Measurements from ENCODE around the gene MUC5AC.
"Not testable (repeated sequence)": the region's sequence is repeated elsewhere in the genome, so short reads cannot be mapped to it uniquely, and the experiment has no call there.

The MUC5AC gene

DNA sequence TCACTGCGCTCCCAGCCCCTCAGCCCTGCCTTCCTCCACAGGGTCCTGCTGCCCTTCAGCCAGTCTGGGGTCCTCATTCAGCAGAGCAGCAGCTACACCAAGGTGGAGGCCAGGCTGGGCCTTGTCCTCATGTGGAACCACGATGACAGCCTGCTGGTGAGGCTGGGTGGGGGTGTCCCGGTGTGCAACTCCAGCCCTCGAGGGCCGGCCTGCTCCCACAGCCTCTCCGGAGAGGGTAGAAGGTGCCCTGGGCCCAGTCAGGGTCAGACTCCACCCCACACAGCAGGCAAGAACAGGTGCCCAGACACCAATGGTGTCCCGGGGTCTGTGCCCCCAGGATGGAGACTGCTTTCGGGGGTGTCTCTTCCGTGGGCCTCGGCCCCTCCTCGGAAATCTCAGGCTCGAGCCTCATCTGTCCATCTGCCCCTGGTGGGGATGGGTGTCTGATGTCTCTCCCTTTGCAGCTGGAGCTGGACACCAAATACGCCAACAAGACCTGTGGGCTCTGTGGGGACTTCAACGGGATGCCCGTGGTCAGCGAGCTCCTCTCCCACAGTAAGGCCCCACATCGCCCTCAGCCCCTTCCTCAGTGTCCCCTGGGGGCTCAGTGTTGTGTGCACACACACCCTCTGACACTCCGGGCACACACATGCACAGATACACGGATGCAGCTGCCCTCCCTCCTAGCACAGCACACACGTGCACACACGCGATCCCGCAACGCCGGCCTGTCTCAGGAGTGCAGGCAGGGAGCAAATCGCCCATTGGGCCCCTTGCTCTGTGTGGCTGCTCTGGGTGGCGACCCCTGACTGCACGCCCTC, 4.9 kb downstream of the MUC5AC start:
- no peak for DNase-seq (ENCODE audit: low read depth)

DNA sequence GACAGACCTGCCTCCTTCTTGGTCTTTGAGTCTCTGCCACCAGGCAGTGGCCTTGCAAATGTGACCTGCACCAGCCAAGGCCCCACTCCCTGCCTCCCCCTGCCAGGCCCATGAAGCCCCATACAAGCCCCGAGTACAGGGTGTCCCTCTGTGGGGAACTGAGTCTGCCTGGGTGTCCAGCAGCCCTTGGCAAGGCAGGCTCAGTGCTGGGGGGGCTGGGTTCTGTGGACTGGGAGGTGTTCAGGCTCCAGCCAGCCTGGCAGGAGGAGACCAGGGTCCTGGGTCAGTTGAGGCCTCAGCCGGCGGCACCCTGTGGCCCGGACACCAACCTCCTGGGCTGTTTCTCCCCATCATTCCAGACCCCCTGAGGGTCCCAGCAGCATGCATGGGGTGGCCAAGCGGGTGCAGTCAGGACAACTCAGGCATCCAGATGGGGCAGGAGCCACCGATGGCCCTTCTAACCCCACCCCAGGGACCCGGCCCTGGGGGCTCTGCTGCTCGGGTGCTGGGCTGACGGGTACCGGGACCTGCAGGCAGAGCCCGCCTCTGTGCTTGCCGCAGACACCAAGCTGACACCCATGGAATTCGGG, 5.7 kb downstream of the MUC5AC start:
- no peak for DNase-seq (ENCODE audit: low read depth)

DNA sequence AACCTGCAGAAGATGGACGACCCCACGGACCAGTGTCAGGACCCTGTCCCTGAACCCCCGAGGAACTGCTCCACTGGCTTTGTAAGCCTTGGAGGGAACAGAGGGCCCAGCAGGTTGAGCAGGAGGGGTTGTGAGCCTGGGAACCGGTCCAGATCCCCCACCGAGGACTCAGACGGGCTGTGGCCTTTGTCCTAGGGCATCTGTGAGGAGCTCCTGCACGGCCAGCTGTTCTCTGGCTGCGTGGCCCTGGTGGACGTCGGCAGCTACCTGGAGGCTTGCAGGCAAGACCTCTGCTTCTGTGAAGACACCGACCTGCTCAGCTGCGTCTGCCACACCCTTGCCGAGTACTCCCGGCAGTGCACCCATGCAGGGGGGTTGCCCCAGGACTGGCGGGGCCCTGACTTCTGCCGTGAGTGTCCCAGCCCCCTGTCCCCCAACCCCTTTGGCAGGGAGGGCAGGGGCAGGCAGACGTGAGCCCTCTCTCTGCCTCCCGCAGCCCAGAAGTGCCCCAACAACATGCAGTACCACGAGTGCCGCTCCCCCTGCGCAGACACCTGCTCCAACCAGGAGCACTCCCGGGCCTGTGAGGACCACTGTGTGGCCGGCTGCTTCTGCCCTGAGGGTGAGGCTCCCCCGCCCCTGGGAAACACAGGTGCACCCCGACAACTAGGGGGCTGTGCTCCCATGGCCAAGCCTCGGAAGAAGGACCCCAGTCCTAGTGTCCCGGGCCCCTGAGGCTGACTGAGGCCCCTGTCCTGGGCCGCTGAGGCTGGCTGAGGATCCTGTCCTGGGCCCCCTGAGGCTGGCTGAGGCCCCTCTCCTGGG, 6.4 kb downstream of the MUC5AC start:
- no peak for DNase-seq (ENCODE audit: low read depth)

DNA sequence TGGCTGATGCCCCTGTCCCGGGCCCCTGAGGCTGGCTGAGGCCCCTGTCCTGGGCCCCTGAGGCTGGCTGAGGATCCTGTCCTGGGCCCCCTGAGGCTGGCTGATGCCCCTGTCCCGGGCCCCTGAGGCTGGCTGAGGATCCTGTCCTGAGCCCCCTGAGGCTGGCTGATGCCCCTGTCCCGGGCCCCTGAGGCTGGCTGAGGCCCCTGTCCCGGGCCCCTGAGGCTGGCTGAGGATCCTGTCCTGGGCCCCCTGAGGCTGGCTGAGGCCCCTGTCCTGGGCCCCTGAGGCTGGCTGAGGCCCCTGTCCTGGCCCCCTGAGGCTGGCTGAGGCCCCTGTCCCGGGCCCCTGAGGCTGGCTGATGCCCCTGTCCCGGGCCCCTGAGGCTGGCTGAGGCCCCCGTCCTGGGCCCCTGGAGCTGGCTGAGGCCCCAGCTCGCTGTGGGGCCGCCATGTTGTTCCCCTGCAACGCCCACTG, 7.1 kb downstream of the MUC5AC start:
- DNase-seq (ENCODE audit: low read depth), result not testable (repeated sequence)

DNA sequence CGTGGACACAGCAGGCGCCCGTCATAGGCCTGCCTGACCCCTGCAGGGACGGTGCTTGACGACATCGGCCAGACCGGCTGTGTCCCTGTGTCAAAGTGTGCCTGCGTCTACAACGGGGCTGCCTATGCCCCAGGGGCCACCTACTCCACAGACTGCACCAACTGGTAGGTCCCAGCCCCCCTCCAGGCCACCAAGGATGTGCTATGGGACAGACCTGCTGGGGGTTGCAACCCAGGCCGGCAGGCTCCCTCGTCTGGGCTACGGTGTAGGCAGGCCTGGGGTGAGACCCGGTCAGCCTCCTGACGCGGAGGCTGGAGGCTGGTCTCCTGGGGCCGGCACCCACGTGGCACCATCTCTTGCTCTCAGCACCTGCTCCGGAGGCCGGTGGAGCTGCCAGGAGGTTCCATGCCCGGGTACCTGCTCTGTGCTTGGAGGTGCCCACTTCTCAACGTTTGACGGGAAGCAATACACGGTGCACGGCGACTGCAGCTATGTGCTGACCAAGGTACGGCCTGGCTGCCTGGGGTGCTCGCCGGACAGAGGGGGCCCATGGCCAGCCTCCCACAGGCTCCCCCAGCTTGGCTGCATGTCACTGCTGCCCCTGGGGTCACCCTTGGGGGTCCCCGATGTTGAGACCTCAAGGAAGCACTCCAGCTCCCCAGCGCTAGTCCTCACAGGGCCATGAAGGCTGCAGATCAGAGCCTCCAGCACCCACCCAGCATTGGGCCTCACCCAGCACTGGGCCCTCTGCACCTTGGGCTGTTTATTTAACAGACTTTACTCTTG, 7.7 kb downstream of the MUC5AC start:
- no peak for DNase-seq (ENCODE audit: low read depth)

DNA sequence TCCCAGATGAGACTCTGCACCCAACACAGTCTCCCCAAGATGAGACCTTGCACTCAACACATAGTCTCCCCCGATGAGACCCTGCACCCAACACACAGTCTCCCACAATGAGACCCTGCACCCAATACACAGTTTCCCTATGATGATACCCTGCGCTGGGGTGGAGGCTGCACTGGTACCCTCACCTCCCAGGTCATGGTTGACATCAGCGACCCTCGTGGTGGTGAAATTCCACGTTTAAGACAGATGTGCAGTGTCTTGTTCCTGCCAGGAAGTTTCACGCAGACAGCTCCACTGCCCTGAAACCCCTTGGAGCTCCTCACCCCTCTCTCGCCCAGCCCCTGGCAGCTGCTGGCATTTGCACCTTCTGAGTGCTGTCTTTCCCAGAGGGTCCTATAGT, 9.5 kb downstream of the MUC5AC start:
- DNase-seq (ENCODE audit: low read depth), result no peak

DNA sequence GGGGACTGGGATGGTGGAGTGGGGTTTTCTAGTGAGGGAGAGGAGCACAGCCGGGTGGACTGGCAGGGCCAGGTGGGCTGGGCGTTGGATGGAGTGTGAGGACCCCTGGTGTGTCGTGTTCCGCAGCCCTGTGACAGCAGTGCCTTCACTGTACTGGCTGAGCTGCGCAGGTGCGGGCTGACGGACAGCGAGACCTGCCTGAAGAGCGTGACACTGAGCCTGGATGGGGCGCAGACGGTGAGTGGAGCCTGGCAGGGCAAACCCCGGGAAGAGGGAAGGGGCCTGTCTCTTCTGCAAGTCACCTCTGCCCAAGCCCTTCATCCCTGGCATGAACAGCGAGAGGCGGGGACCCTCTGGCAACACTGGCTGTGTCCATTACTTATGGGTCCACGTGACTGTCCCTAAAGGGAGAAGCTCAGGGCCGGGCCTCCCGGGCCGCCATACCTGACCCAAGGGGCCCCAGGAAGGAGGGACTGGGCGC, 10.0 kb downstream of the MUC5AC start:
- DNase-seq (ENCODE audit: low read depth), result no peak

DNA sequence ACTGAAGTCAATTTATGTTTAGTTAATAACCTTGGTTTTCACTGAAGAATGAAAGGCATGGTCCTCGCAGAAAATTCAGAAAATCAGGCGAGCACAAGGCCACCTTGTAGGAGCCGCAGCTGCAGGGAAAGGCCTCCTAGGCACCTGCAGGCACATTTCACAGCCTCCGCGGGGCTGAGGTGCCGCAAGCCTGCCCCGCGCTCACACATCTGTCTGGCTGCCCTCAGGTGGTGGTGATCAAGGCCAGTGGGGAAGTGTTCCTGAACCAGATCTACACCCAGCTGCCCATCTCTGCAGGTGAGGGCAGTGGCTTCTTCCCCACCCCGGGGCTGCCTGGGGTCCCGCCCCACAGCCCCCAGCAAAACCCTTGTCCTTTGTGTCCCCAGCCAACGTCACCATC, 10.5 kb downstream of the MUC5AC start:
- DNase-seq (ENCODE audit: low read depth), result no peak

DNA sequence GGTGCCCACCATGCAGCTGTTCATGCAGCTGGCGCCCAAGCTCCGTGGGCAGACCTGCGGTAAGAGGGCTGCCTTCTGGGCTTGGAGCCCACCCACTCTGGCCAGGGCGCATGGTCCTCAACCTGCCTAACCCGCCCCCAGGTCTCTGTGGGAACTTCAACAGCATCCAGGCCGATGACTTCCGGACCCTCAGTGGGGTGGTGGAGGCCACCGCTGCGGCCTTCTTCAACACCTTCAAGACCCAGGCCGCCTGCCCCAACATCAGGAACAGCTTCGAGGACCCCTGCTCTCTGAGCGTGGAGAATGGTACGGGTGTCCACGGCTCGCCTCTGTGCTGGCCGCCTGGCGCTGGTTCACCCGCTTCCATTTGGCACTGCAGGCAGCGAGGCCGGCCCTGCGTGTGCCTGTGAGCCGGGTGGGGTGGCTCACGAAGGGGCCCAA, 11.0 kb downstream of the MUC5AC start:
- no peak for DNase-seq (ENCODE audit: low read depth)

DNA sequence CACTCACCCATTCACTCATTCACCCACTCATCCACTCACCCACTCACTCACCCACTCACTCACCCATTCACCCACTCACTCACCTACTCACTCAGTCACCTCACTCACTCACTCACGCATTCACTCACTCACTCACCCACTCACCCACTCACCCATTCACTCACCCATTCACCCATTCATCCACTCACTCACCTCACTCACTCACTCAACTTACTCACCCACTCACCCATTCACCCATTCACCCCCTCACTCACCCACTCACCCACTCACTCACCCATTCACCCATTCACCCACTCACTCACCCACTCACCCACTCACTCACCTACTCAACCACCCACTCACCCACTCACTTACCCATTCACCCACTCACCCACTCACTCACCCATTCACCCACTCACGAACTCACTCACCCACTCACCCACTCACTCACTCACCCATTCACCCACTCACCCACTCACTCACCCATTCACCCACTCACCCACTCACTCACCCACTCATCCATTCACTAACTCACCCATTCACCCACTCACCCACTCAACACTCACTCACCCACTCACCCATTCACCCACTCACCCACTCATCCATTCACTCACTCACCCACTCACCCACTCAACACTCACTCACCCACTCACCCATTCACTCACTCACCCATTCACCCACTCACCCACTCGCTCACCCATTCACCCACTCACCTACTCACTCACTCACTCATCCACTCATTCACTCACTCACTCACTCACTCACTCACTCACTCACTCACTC, 13.7 kb downstream of the MUC5AC start:
- no peak for DNase-seq (ENCODE audit: low read depth)

DNA sequence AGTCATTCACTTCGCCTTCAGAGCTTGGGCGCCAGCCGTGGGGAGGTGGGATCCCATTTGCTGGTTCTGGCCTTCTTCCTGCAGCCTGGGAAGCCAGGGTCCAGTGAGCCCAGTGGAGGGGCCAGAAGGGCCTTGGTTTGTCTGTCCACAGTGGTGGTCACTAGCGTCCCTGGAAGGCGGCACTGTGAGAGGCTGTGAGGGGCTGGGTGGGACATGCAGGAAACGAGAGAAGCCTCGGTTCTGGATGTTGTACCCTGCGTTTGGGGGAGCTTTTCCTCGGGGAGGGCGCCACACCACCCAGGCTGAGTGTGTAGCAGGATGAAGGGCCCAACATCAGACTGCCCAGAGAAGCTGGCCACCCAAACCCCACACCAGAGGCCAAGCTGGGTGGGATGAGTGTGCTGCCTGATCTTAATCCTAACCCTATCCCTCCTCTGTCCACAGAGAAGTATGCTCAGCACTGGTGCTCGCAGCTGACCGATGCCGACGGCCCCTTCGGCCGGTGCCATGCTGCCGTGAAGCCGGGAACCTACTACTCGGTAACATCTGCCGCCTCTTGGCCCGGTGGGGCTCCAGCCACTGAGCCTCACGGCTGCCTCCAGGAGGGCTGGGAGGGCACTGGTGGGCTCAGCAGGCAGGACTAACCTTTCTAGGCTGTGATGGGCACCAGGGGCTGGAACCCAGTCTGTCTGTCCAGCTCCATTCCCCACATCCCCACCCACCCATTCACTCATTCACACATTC, 14.4 kb downstream of the MUC5AC start:
- DNase-seq (ENCODE audit: low read depth), result no peak

DNA sequence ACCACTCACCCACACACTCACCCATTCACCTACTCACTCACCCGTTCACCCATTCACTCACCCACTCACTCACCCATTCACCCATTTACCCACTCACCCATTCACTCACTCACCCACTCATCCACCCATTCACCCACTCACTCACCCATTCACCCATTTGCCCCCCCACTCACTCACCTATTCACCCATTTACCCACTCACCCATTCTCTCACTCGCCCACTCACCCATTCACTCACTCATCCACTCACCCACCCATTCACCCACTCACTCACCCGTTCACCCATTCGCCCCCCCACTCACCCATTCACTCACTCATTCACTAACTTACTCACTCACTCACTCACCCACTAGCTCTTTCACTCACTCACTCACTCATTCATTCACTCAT, 15.0 kb downstream of the MUC5AC start:
- no peak for DNase-seq (ENCODE audit: low read depth)

DNA sequence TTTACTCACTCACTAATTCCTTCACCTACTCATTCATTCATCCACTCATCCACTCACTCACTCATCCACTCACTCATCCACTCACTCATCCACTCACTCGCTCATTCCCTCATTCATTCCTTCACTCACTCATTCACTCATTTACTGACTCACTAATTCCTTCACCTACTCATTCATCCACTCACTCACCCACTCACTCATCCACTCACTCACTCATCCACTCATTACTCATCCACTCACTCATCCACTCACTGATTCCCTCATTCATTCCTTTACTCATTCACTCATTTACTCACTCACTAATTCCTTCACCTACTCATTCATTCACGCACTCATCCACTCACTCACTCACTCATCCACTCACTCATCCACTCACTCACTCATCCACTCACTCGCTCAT, 15.6 kb downstream of the MUC5AC start:
- DNase-seq (ENCODE audit: low read depth), result not testable (repeated sequence)

DNA sequence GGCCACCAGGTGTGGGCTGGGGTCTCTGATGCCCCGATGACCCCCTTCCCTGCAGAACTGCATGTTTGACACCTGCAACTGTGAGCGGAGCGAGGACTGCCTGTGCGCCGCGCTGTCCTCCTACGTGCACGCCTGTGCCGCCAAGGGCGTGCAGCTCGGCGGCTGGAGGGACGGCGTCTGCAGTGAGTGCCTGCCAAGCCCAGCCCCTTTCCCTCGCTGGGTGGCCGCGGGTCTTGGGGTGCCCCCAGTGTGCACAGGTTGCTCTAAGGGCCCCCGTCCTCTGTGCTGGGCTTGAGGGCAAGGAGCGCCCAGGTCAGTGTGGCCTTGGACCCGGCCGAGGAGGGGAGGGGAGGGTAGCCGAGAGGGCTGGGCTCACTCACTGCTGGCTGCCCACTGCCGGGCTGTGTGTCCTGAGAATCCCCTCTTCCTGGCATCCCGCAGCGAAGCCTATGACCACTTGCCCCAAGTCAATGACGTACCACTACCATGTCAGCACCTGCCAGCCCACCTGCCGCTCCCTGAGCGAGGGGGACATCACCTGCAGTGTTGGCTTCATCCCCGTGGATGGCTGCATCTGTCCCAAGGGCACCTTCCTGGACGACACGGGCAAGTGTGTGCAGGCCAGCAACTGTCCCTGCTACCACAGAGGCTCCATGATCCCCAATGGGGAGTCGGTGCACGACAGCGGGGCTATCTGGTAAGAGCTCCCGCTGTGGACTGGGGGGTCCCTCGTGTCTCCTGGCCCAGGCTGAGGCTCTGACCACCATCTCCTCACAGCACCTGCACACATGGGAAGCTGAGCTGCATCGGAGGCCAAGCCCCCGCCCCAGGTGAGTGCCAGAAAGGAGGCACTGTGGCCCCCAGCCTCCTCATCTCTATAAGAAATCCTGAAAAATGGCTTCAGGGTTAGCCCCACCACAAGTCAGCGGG, 17.0 kb downstream of the MUC5AC start:
- DNase-seq (ENCODE audit: low read depth), result no peak

DNA sequence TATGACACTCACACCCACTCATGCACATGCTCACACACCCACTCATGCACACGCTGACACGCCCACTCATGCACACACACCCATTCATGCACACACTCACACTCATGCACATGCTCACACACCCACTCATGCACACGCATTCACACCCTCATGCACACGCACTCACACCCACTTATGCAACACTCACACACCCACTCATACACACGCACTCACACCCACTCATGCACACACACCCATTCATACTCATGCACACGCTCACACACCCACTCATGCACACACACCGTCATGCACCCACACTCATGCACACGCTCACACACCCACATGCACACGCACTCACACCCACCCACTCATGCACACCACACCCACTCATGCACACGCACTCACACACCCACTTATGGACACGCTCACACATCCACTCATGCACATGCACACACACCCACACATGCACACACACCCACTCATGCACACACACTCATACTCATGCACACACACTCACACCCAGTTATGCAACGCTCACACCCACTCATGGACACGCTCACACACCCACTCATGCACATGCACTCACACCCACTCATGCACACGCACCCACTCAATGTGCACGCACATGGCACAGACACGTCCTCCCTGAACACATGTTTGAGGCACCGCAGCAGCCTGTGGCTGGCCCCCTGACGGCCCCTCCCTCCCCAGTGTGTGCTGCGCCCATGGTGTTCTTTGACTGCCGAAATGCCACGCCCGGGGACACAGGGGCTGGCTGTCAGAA, 17.9 kb downstream of the MUC5AC start:
- DNase-seq (ENCODE audit: low read depth), result no peak

DNA sequence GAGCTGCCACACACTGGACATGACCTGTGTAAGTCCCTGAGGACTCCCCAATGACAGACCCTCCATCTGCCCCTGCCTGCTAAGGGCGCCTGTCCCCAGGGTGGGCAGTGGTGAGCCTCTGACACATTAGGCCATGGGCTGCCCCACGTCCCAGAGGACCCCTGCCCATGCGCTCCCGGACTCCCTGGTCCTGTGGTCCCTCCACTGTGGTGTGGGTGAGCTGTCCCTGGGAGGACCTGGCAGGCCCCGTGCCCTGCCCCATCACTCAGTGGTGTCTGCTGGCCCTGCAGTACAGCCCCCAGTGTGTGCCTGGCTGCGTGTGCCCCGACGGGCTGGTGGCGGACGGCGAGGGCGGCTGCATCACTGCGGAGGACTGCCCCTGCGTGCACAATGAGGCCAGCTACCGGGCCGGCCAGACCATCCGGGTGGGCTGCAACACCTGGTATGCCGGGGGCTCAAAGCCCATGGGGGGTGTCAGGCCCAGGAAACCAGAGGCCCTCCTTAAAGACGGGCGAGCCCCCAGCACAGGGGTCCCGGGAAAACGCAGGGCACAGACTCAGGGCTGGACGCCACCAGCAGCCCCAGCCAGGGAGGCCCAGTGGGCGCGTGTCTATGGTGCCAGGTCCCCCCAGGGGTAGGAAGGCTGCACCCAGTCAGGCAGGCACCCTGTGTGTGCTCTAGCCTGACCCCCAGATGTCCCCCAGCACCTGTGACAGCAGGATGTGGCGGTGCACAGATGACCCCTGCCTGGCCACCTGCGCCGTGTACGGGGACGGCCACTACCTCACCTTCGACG, 18.7 kb downstream of the MUC5AC start:
- DNase-seq (ENCODE audit: low read depth), result no peak

DNA sequence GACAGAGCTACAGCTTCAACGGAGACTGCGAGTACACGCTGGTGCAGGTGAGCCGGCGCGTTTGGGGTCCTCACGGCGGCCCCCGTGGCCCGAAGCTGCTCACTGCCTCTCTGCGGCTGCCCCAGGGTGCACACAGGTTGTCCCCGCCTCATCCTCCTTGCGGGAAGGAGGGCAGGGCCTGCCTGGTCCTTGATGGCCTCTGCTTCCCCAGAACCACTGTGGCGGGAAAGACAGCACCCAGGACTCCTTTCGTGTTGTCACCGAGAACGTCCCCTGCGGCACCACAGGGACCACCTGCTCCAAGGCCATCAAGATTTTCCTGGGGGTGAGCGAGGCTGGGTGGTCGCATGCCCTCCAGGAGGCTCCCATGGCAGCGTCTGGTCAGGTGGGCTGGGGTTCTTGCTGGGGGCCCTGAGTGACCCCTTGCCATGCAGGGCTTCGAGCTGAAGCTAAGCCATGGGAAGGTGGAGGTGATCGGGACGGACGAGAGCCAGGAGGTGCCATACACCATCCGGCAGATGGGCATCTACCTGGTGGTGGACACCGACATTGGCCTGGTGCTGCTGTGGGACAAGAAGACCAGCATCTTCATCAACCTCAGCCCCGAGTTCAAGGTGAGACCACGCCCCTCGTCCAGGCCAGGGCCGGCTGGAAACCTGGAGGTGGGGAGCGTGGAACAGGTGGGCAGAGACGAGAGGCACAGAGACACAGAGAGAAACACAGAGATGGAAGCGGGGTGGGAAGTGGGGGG, 19.4 kb downstream of the MUC5AC start:
- DNase-seq (ENCODE audit: low read depth), result no peak
